ENCODE data around the gene TOMM34. TPM values are rescaled to one million over a fixed set of nuclear protein-coding genes. Genes with fewer than 3 reads are reported as not detected.

The TOMM34 gene
- polyA plus RNA-seq, 1 donor from 2014 or later, result 10.0 TPM

GRCh38 chr20:44942264-44942973, 17.8 kb downstream of the TOMM34 start:
- no peaks in the 10 kb centered on the region for H4K20me1 ChIP-seq (ENCODE audit: insufficient read depth)
- H3K79me2 ChIP-seq (replicated peaks; ENCODE audit: insufficient read depth, low read length), result no peaks in the 10 kb centered on the region
- no peak for TF ChIP-seq EZH2 (IDR thresholded peaks at IDR 0.05; ENCODE audit: borderline replicate concordance, insufficient read depth, low read length, poor library complexity, severe bottlenecking)
- no peak for TF ChIP-seq RAD21 (conservative IDR thresholded peaks at IDR 0.05)
- TF ChIP-seq TAF1 (IDR thresholded peaks at IDR 0.05; ENCODE audit: low read depth), result no peak
- TF ChIP-seq POLR2AphosphoS5 (IDR thresholded peaks at IDR 0.05), result no peak
- TF ChIP-seq CTCF (IDR thresholded peaks at IDR 0.05; ENCODE audit: poor library complexity, severe bottlenecking), result no peak
- no peak for TF ChIP-seq REST (IDR thresholded peaks at IDR 0.05; ENCODE audit: borderline replicate concordance)
- no peaks in the 10 kb centered on the region for H3K9me2 ChIP-seq (ENCODE audit: insufficient read depth, low read length)
- H3K27me3 ChIP-seq (ENCODE audit: insufficient read depth, low read depth, low read length), result no peaks in the 10 kb centered on the region
- no peak overlapping the region for H3K9ac ChIP-seq (ENCODE audit: low read length)
- no peak overlapping the region for H3K4me2 ChIP-seq (ENCODE audit: low read length)
- H3K27ac ChIP-seq (ENCODE audit: low read length), result no peak overlapping the region
- H2AFZ ChIP-seq (ENCODE audit: low read depth, low read length), result no peak overlapping the region
- no peaks in the 10 kb centered on the region for H3K9me3 ChIP-seq (ENCODE audit: low read length)
- no peaks in the 10 kb centered on the region for H3K36me3 ChIP-seq (ENCODE audit: insufficient read depth, low read length)
- no peaks in the 10 kb centered on the region for H3F3A ChIP-seq (ENCODE audit: insufficient read depth, low read length, poor library complexity, severe bottlenecking)
- H3K4me3 ChIP-seq (ENCODE audit: low read length), result no peak overlapping the region

- H2AFZ ChIP-seq (ENCODE audit: low read depth, low read length), result no peak overlapping the region
- no peaks in the 10 kb centered on the region for H4K20me1 ChIP-seq (ENCODE audit: insufficient read depth)
- no peak overlapping the region for H3K27ac ChIP-seq (ENCODE audit: low read length)
- no peaks in the 10 kb centered on the region for H3K27me3 ChIP-seq (ENCODE audit: insufficient read depth, low read depth, low read length)
- H3K9me2 ChIP-seq (ENCODE audit: insufficient read depth, low read length), result no peaks in the 10 kb centered on the region
- no peak for TF ChIP-seq REST (IDR thresholded peaks at IDR 0.05; ENCODE audit: borderline replicate concordance)
- no peak for TF ChIP-seq CTCF (IDR thresholded peaks at IDR 0.05; ENCODE audit: poor library complexity, severe bottlenecking)
- no peak for TF ChIP-seq RAD21 (conservative IDR thresholded peaks at IDR 0.05)
- TF ChIP-seq EZH2 (IDR thresholded peaks at IDR 0.05; ENCODE audit: borderline replicate concordance, insufficient read depth, low read length, poor library complexity, severe bottlenecking), result no peak
- no peak for TF ChIP-seq POLR2AphosphoS5 (IDR thresholded peaks at IDR 0.05)
- TF ChIP-seq TAF1 (IDR thresholded peaks at IDR 0.05; ENCODE audit: low read depth), result no peak
- TF ChIP-seq MXI1 (conservative IDR thresholded peaks at IDR 0.05; ENCODE audit: poor library complexity, severe bottlenecking), result no peak
- no peak for TF ChIP-seq EP300 (conservative IDR thresholded peaks at IDR 0.05; ENCODE audit: poor library complexity, severe bottlenecking)
- TF ChIP-seq SMC3 (conservative IDR thresholded peaks at IDR 0.05; ENCODE audit: poor library complexity), result no peak
- no peak overlapping the region for H3K4me3 ChIP-seq (ENCODE audit: low read length)
- H3K4me2 ChIP-seq (ENCODE audit: low read length), result no peak overlapping the region
- no peak overlapping the region for H3K9ac ChIP-seq (ENCODE audit: low read length)
- H3K36me3 ChIP-seq (ENCODE audit: insufficient read depth, low read length), result no peaks in the 10 kb centered on the region
- H3F3A ChIP-seq (ENCODE audit: insufficient read depth, low read length, poor library complexity, severe bottlenecking), result no peaks in the 10 kb centered on the region
- no peaks in the 10 kb centered on the region for H3K79me2 ChIP-seq (replicated peaks; ENCODE audit: insufficient read depth, low read length)
- H3K9me3 ChIP-seq (ENCODE audit: low read length), result no peaks in the 10 kb centered on the region
Observed at GRCh38 chr20:44941120-44941691, 19.0 kb downstream of the TOMM34 start.
